HepG2 (cell line): ENCODE measurements around the gene INSR. TPM values are rescaled to one million over a fixed set of nuclear protein-coding genes. Genes with fewer than 3 reads are reported as not detected.

Experiments used
- ATF7 ChIP-seq, 2 experiments: fragments of 450-650 bp in 1 of 2; sonication (generic) in 1 of 2; formaldehyde crosslinking in 1 of 2; IDR thresholded peaks; 2 replicates each; pipeline versions ENCODE4 v1.4.0 to v1.6.1; 2016 to 2020; ENCODE audit warnings: antibody characterized with exemption in 1 of 2, mild to moderate bottlenecking in 1 of 2, missing genetic modification reagents in 1 of 2
- BRD4 ChIP-seq: sonication (generic); formaldehyde crosslinking; IDR thresholded peaks from 2 replicates; pipeline ENCODE4 v1.4.0; 2020; ENCODE audit warnings: missing genetic modification reagents
- FOXO4 ChIP-seq: sonication (generic); formaldehyde crosslinking; conservative IDR thresholded peaks from 2 replicates; pipeline ENCODE4 v1.8.1; 2023; ENCODE audit warnings: missing genetic modification reagents
- GATA4 ChIP-seq: sonication (generic); IDR thresholded peaks from 2 replicates; pipeline ENCODE4 v1.6.1; 2016; ENCODE audit warnings: antibody characterized with exemption, low read depth, borderline replicate concordance
- GLI4 ChIP-seq: sonication (generic); formaldehyde crosslinking; IDR thresholded peaks from 2 replicates; pipeline ENCODE4 v1.5.1; 2020; ENCODE audit warnings: missing genetic modification reagents, mild to moderate bottlenecking, moderate library complexity, borderline replicate concordance
- GPN1 ChIP-seq: sonication (generic); formaldehyde crosslinking; IDR thresholded peaks from 2 replicates; pipeline ENCODE4 v1.5.1; 2020; ENCODE audit warnings: missing genetic modification reagents, borderline replicate concordance
- HOXA3 ChIP-seq: sonication (generic); formaldehyde crosslinking; IDR thresholded peaks from 2 replicates; pipeline ENCODE4 v1.5.0; 2020; ENCODE audit warnings: missing genetic modification reagents
- KMT2A ChIP-seq: sonication (generic); formaldehyde crosslinking; IDR thresholded peaks from 2 replicates; pipeline ENCODE4 v1.4.0; 2020; ENCODE audit warnings: missing genetic modification reagents
- NFIC ChIP-seq: IDR thresholded peaks from 2 replicates; pipeline ENCODE4 v1.6.1; 2012; ENCODE audit warnings: mild to moderate bottlenecking, low read length, inconsistent platforms
- PCBP2 ChIP-seq: fragments of 200-400 bp; formaldehyde crosslinking; optimal IDR thresholded peaks from 2 replicates; pipeline ENCODE3; 2018; ENCODE audit warnings: low read length, low read depth; ENCODE audit not compliant: poor library complexity, severe bottlenecking
- REPIN1 ChIP-seq: sonication (generic); formaldehyde crosslinking; IDR thresholded peaks from 2 replicates; pipeline ENCODE4 v1.8.0; 2022; ENCODE audit warnings: missing genetic modification reagents, low read depth, mild to moderate bottlenecking, borderline replicate concordance
- ZNF207 ChIP-seq: fragments of 450-650 bp; IDR thresholded peaks from 2 replicates; pipeline ENCODE4 v1.6.1; 2016; ENCODE audit warnings: antibody characterized with exemption, borderline replicate concordance
- ZNF577 ChIP-seq: sonication (generic); formaldehyde crosslinking; IDR thresholded peaks from 2 replicates; pipeline ENCODE4 v1.4.0; 2020; ENCODE audit warnings: mild to moderate bottlenecking, low read depth, missing genetic modification reagents, borderline replicate concordance
- ZNF773 ChIP-seq: sonication (generic); formaldehyde crosslinking; IDR thresholded peaks from 2 replicates; pipeline ENCODE4 v1.4.0; 2020; ENCODE audit warnings: missing genetic modification reagents, borderline replicate concordance
- polyA plus RNA-seq, 8 experiments: library from polyadenylated mRNA; depleted of rRNA in 3 of 8; stranded (reverse) in 7 of 8; unstranded in 1 of 8; fragments of >200 nt; fragmentation: Illumina TruSeq in 4 of 8; extraction: Trizol in 4 of 8; gene quantifications; 2 replicates each; pipeline versions ENCODE4 v1.2.1 to v1.2.3, GENCODE V29; 2011 to 2016; ENCODE audit warnings: low read depth in 4 of 8, missing spikeins in 1 of 8, mixed read lengths in 1 of 8; ENCODE audit not compliant: insufficient read depth in 1 of 8
- total RNA-seq, 5 experiments: library from RNA; depleted of rRNA; stranded (reverse); fragments of >200 nt; fragmentation: Illumina TruSeq; extraction: Trizol; gene quantifications; 2 replicates each; pipeline ENCODE4 v1.2.3, GENCODE V29; 2016; ENCODE audit warnings: low read depth in 1 of 5
- TF ChIP-seq, protein P1 (sequence below): sonication (generic); formaldehyde crosslinking; IDR thresholded peaks from 2 replicates; pipeline ENCODE4 v1.4.0; 2020; ENCODE audit warnings: missing genetic modification reagents, borderline replicate concordance
- TF ChIP-seq, protein P2 (sequence below): sonication (generic); formaldehyde crosslinking; IDR thresholded peaks from 2 replicates; pipeline ENCODE4 v1.4.0; 2020; ENCODE audit warnings: missing genetic modification reagents
- TF ChIP-seq, protein P3 (sequence below): sonication (generic); formaldehyde crosslinking; conservative IDR thresholded peaks from 2 replicates; pipeline ENCODE4 v1.4.0; 2020; ENCODE audit warnings: missing genetic modification reagents
- TF ChIP-seq, protein P4 (sequence below): IDR thresholded peaks from 2 replicates; pipeline ENCODE4 v1.6.1; 2016; ENCODE audit warnings: missing genetic modification reagents, missing compliant biosample characterization
- TF ChIP-seq, protein P5 (sequence below): sonication (generic); formaldehyde crosslinking; IDR thresholded peaks from 2 replicates; pipeline ENCODE4 v1.4.0; 2020; ENCODE audit warnings: missing genetic modification reagents

Gene INSR
- total and polyA plus RNA-seq, 2 of the 13 experiments (the other 11 are each of a cell fraction or from before 2014, with no cell fraction given), result 24.2 to 29.8 TPM

GRCh38 chr19:7292950-7293761 is 1.1 kb downstream of the INSR start (continued):
- TF ChIP-seq, protein P1, sequence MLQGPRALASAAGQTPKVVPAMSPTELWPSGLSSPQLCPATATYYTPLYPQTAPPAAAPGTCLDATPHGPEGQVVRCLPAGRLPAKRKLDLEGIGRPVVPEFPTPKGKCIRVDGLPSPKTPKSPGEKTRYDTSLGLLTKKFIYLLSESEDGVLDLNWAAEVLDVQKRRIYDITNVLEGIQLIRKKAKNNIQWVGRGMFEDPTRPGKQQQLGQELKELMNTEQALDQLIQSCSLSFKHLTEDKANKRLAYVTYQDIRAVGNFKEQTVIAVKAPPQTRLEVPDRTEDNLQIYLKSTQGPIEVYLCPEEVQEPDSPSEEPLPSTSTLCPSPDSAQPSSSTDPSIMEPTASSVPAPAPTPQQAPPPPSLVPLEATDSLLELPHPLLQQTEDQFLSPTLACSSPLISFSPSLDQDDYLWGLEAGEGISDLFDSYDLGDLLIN, result peak; percentile 91; the same call in 1 of the 2 replicates
- TF ChIP-seq ZNF207, result no peak
- TF ChIP-seq ZNF773 (CRISPR knock-in tag), result no peak
- TF ChIP-seq, protein P2, sequence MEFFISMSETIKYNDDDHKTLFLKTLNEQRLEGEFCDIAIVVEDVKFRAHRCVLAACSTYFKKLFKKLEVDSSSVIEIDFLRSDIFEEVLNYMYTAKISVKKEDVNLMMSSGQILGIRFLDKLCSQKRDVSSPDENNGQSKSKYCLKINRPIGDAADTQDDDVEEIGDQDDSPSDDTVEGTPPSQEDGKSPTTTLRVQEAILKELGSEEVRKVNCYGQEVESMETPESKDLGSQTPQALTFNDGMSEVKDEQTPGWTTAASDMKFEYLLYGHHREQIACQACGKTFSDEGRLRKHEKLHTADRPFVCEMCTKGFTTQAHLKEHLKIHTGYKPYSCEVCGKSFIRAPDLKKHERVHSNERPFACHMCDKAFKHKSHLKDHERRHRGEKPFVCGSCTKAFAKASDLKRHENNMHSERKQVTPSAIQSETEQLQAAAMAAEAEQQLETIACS, result peak; percentile 86
- TF ChIP-seq, protein P3, sequence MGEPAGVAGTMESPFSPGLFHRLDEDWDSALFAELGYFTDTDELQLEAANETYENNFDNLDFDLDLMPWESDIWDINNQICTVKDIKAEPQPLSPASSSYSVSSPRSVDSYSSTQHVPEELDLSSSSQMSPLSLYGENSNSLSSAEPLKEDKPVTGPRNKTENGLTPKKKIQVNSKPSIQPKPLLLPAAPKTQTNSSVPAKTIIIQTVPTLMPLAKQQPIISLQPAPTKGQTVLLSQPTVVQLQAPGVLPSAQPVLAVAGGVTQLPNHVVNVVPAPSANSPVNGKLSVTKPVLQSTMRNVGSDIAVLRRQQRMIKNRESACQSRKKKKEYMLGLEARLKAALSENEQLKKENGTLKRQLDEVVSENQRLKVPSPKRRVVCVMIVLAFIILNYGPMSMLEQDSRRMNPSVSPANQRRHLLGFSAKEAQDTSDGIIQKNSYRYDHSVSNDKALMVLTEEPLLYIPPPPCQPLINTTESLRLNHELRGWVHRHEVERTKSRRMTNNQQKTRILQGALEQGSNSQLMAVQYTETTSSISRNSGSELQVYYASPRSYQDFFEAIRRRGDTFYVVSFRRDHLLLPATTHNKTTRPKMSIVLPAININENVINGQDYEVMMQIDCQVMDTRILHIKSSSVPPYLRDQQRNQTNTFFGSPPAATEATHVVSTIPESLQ, result no peak
- TF ChIP-seq GLI4 (CRISPR knock-in tag), result no peak
- peak; percentile 50; the same call in 1 of the 2 replicates for TF ChIP-seq HOXA3
- no peak for TF ChIP-seq NFIC
- no peak for TF ChIP-seq ZNF577 (CRISPR knock-in tag)
- no peak for TF ChIP-seq PCBP2
- no peak for TF ChIP-seq REPIN1
- TF ChIP-seq GPN1 (CRISPR knock-in tag), result no peak
- no peak for TF ChIP-seq GATA4
- TF ChIP-seq, protein P4, sequence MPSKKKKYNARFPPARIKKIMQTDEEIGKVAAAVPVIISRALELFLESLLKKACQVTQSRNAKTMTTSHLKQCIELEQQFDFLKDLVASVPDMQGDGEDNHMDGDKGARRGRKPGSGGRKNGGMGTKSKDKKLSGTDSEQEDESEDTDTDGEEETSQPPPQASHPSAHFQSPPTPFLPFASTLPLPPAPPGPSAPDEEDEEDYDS (CRISPR knock-in tag), result no peak
- no peak for TF ChIP-seq BRD4 (CRISPR knock-in tag)
- 0 out of 2 replicates have a peak, but pooled peaks have one; percentile 24 for TF ChIP-seq KMT2A (CRISPR knock-in tag)
- TF ChIP-seq, protein P5, sequence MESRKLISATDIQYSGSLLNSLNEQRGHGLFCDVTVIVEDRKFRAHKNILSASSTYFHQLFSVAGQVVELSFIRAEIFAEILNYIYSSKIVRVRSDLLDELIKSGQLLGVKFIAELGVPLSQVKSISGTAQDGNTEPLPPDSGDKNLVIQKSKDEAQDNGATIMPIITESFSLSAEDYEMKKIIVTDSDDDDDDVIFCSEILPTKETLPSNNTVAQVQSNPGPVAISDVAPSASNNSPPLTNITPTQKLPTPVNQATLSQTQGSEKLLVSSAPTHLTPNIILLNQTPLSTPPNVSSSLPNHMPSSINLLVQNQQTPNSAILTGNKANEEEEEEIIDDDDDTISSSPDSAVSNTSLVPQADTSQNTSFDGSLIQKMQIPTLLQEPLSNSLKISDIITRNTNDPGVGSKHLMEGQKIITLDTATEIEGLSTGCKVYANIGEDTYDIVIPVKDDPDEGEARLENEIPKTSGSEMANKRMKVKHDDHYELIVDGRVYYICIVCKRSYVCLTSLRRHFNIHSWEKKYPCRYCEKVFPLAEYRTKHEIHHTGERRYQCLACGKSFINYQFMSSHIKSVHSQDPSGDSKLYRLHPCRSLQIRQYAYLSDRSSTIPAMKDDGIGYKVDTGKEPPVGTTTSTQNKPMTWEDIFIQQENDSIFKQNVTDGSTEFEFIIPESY (CRISPR knock-in tag), result no peak
- TF ChIP-seq FOXO4 (CRISPR knock-in tag), result no peak
- TF ChIP-seq ATF7 (IDR thresholded peaks at IDR 0.05), result no peak
- TF ChIP-seq ATF7 (CRISPR knock-in tag; IDR thresholded peaks at IDR 0.05), result no peak
